ENCODE measurements around the gene EVC2. TPM values are rescaled to one million over a fixed set of nuclear protein-coding genes. Genes with fewer than 3 reads are reported as not detected.

Gene EVC2, protein sequence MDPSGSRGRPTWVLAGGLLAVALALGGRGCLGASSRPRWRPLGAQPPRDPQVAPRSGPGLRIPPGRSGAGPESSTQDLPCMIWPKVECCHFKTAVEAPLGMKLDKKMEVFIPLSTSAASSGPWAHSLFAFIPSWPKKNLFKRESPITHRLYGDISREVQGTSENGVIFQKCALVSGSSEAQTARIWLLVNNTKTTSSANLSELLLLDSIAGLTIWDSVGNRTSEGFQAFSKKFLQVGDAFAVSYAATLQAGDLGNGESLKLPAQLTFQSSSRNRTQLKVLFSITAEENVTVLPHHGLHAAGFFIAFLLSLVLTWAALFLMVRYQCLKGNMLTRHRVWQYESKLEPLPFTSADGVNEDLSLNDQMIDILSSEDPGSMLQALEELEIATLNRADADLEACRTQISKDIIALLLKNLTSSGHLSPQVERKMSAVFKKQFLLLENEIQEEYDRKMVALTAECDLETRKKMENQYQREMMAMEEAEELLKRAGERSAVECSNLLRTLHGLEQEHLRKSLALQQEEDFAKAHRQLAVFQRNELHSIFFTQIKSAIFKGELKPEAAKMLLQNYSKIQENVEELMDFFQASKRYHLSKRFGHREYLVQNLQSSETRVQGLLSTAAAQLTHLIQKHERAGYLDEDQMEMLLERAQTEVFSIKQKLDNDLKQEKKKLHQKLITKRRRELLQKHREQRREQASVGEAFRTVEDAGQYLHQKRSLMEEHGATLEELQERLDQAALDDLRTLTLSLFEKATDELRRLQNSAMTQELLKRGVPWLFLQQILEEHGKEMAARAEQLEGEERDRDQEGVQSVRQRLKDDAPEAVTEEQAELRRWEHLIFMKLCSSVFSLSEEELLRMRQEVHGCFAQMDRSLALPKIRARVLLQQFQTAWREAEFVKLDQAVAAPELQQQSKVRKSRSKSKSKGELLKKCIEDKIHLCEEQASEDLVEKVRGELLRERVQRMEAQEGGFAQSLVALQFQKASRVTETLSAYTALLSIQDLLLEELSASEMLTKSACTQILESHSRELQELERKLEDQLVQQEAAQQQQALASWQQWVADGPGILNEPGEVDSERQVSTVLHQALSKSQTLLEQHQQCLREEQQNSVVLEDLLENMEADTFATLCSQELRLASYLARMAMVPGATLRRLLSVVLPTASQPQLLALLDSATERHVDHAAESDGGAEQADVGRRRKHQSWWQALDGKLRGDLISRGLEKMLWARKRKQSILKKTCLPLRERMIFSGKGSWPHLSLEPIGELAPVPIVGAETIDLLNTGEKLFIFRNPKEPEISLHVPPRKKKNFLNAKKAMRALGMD
- total RNA-seq (15.9 and 16.5 TPM in 2 replicates), polyA plus RNA-seq (1.3 and 1.4 TPM in 2 replicates), polyA minus RNA-seq (ENCODE audit: low replicate concordance) (2.5 and 7.8 TPM in 2 replicates)
- polyA plus RNA-seq (2012): 3.5 and 4.1 TPM in 2 replicates

GRCh38 chr4:5708449-5709206 lies at the start of gene EVC2:
Gene EVC2, minus strand, starts transcription at chr4:5708559. Its CDS starts 46 bp downstream, at chr4:5708513.
- Histone ChIP-seq H3K4me1 (ENCODE audit: control insufficient read depth, extremely low read depth, insufficient read depth, low read length) (peaks cover 12% of the 10 kb centered on the region), H3K36me3 (ENCODE audit: control insufficient read depth, insufficient read depth, low read length) (no peaks in the 10 kb centered on the region), H2AFZ (ENCODE audit: low read length) (peak within 1 kb of the TSS; percentile 90), H3K4me3 (replicated peaks in 1 of 4; ENCODE audit: control extremely low read depth in 1 of 4, insufficient read depth in 1 of 4, low read depth in 3 of 4, low read length in 4 of 4) (peak within 1 kb of the TSS; percentile 73 to 88 (median 80)), H4K20me1 (ENCODE audit: control insufficient read depth, extremely low read depth, insufficient read depth, low read length) (no peaks in the 10 kb centered on the region), H3K9me3 (ENCODE audit: control insufficient read depth, insufficient read depth, low read depth, low read length) (no peaks in the 10 kb centered on the region), H3K9ac (ENCODE audit: insufficient read depth, low read length) (peak within 1 kb of the TSS; percentile 76), H3K4me2 (ENCODE audit: extremely low read depth, insufficient read depth, low read length) (peak within 1 kb of the TSS; percentile 92), H3K79me2 (ENCODE audit: control insufficient read depth, insufficient read depth, low read length) (peaks cover 26% of the 10 kb centered on the region), H3K27ac (ENCODE audit: insufficient read depth, low read length) (peak within 1 kb of the TSS; percentile 76), H3K27me3 (ENCODE audit: control insufficient read depth, insufficient read depth, low read length) (no peaks in the 10 kb centered on the region)
- TF ChIP-seq EZH2 (IDR thresholded peaks at IDR 0.05; ENCODE audit: low read length, missing control alignments) (no peak), CTCF (conservative IDR thresholded peaks at IDR 0.05 in 1 of 2, IDR thresholded peaks at IDR 0.05 in 1 of 2; ENCODE audit: low read depth in 1 of 2, low read length in 2 of 2) (no peak)
- DNase-seq (ENCODE audit: low read depth in 2 of 2): peak; percentile 60 to 67

DNA sequence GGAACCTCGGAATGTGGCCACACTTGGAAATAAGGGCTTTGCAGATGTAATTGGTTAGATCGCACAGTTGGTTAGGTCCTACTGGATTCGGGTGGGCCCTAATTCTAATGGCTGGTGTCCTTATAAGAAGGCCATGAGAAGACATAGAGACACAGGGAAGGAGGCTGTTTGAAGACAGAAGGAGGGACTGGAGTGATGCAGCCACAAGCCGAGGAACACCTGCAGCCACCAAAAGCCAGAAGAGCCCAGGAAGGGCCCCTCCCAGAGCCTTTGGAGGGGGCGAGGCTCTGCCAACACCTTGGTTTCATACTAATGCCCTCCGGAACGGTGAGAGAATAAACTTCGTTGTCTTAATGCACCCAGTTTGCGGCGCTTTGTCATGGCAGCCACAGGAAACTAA lies 49.6 kb upstream of the EVC2 start:
- Histone ChIP-seq H4K20me1 (ENCODE audit: control insufficient read depth, extremely low read depth, insufficient read depth, low read length) (no peaks in the 10 kb centered on the region), H3K4me3 (replicated peaks in 1 of 4; ENCODE audit: control extremely low read depth in 1 of 4, insufficient read depth in 1 of 4, low read depth in 3 of 4, low read length in 4 of 4) (no peak overlapping the region), H3K27me3 (ENCODE audit: control insufficient read depth, insufficient read depth, low read length) (no peaks in the 10 kb centered on the region), H2AFZ (ENCODE audit: low read length) (no peak overlapping the region), H3K4me2 (ENCODE audit: extremely low read depth, insufficient read depth, low read length) (no peak overlapping the region), H3K4me1 (ENCODE audit: control insufficient read depth, extremely low read depth, insufficient read depth, low read length) (peaks cover 10% of the 10 kb centered on the region), H3K9ac (ENCODE audit: insufficient read depth, low read length) (no peak overlapping the region), H3K27ac (ENCODE audit: insufficient read depth, low read length) (peak overlapping the region; percentile 87), H3K36me3 (ENCODE audit: control insufficient read depth, insufficient read depth, low read length) (peaks cover 22% of the 10 kb centered on the region), H3K9me3 (ENCODE audit: control insufficient read depth, insufficient read depth, low read depth, low read length) (no peaks in the 10 kb centered on the region), H3K79me2 (ENCODE audit: control insufficient read depth, insufficient read depth, low read length) (no peaks in the 10 kb centered on the region)
- no peak for DNase-seq (ENCODE audit: low read depth in 2 of 2)
- TF ChIP-seq EZH2 (IDR thresholded peaks at IDR 0.05; ENCODE audit: low read length, missing control alignments) (no peak), CTCF (conservative IDR thresholded peaks at IDR 0.05 in 1 of 2, IDR thresholded peaks at IDR 0.05 in 1 of 2; ENCODE audit: low read depth in 1 of 2, low read length in 2 of 2) (no peak)
